GM12892 (cell line): ENCODE results near the gene TNNC2.

Experiments
- POLR2A ChIP-seq: IDR thresholded peaks from 2 replicates; pipeline ENCODE4 v1.6.1; 2011; ENCODE audit warnings: low read depth, low read length, control low read depth
- TAF1 ChIP-seq: IDR thresholded peaks from 2 replicates; pipeline ENCODE4 v1.6.1; 2011; ENCODE audit warnings: low read depth, mild to moderate bottlenecking, control low read depth, low read length, borderline replicate concordance

- 0 out of 2 replicates have a peak, but pooled peaks have one; percentile 33 for TF ChIP-seq TAF1
- peak; percentile 50; the same call in 1 of the 2 replicates for TF ChIP-seq POLR2A
Observed at GRCh38 chr20:45812157-45813005, 14.7 kb downstream of the TNNC2 start, which contains the start of gene UBE2C.
